ENCODE data around the gene CALN1.

Gene CALN1

GRCh38 chr7:72286519-72286918 lies 125.6 kb downstream of the CALN1 start:
- no peak for DNase-seq (ENCODE audit: low read depth)
- in situ Hi-C loops (cut with HindIII; ENCODE audit: low sequenced_read_pairs), result no loop called here
- no peak for TF ChIP-seq CTCF (IDR thresholded peaks at IDR 0.05; ENCODE audit: low read depth, low read length, missing control alignments)
- no peak overlapping the region for H3K4me3 ChIP-seq (ENCODE audit: low read depth, low read length)

- TF ChIP-seq CTCF (IDR thresholded peaks at IDR 0.05; ENCODE audit: low read depth, low read length, missing control alignments), result no peak
- in situ Hi-C loops (cut with HindIII; ENCODE audit: low sequenced_read_pairs), result loop anchor here (5.0 kb wide), 1 partner anchor 56 kb away; no protein-coding TSS in a partner anchor
Measured at GRCh38 chr7:72283309-72283708, 128.8 kb downstream of the CALN1 start.

GRCh38 chr7:72281308-72281707 lies 130.8 kb downstream of the CALN1 start:
- TF ChIP-seq CTCF (IDR thresholded peaks at IDR 0.05; ENCODE audit: low read depth, low read length, missing control alignments), result no peak
- DNase-seq (ENCODE audit: low read depth), result no peak
- in situ Hi-C loops (cut with HindIII; ENCODE audit: low sequenced_read_pairs), result loop anchor here (5.0 kb wide), 1 partner anchor 54 kb away; no protein-coding TSS in a partner anchor

More at GRCh38 chr7:72283309-72283708, 128.8 kb downstream of the CALN1 start:
- H3K4me3 ChIP-seq (ENCODE audit: low read depth, low read length), result no peak overlapping the region
- DNase-seq (ENCODE audit: low read depth), result no peak

GRCh38 chr7:72279203-72279602 lies 132.9 kb downstream of the CALN1 start:
- TF ChIP-seq CTCF (IDR thresholded peaks at IDR 0.05; ENCODE audit: low read depth, low read length, missing control alignments), result no peak
- no peak overlapping the region for H3K4me3 ChIP-seq (ENCODE audit: low read depth, low read length)
- no peak for DNase-seq (ENCODE audit: low read depth)
- in situ Hi-C loops (cut with HindIII; ENCODE audit: low sequenced_read_pairs), result no loop called here

More at GRCh38 chr7:72281308-72281707, 130.8 kb downstream of the CALN1 start:
- H3K4me3 ChIP-seq (ENCODE audit: low read depth, low read length), result no peak overlapping the region

GRCh38 chr7:72278550-72278949 lies 133.6 kb downstream of the CALN1 start:
- in situ Hi-C loops (cut with HindIII; ENCODE audit: low sequenced_read_pairs), result no loop called here
- no peak overlapping the region for H3K4me3 ChIP-seq (ENCODE audit: low read depth, low read length)
- TF ChIP-seq CTCF (IDR thresholded peaks at IDR 0.05; ENCODE audit: low read depth, low read length, missing control alignments), result no peak
- no peak for DNase-seq (ENCODE audit: low read depth)

- in situ Hi-C loops (cut with HindIII; ENCODE audit: low sequenced_read_pairs), result no loop called here
- DNase-seq (ENCODE audit: low read depth), result no peak
- no peak overlapping the region for H3K4me3 ChIP-seq (ENCODE audit: low read depth, low read length)
- TF ChIP-seq CTCF (IDR thresholded peaks at IDR 0.05; ENCODE audit: low read depth, low read length, missing control alignments), result no peak
Measured at GRCh38 chr7:72275382-72276070, 136.6 kb downstream of the CALN1 start.

All from astrocyte of the cerebellum (primary cell).